Bronchial epithelial cell (primary cell): Measurements from ENCODE around the gene SEC24D. TPM values are rescaled to one million over a fixed set of nuclear protein-coding genes. Genes with fewer than 3 reads are reported as not detected.

Experiments used
- DNase-seq: peaks from one replicate; pipeline ENCODE4 v3.0.0-alpha.2; 2010; ENCODE audit warnings: low read depth
- FAIRE-seq: peaks from 2 replicates; lab custom pipeline; 2011; peaks lifted over from hg19 to GRCh38; lab: Jason Lieb, UNC
- H3K27me3 ChIP-seq: 2 replicates; pipeline ENCODE4 v1.5.1; 2011; ENCODE audit warnings: low read length; ENCODE audit not compliant: control insufficient read depth, insufficient read depth
- H3K36me3 ChIP-seq: 2 replicates; pipeline ENCODE4 v1.5.1; 2011; ENCODE audit warnings: low read length; ENCODE audit not compliant: control insufficient read depth, insufficient read depth
- H3K4me3 ChIP-seq: 2 replicates; pipeline ENCODE4 v1.5.1; 2011; ENCODE audit warnings: mild to moderate bottlenecking, low read depth, low read length, control low read depth
- CTCF ChIP-seq: IDR thresholded peaks from 2 replicates; pipeline ENCODE4 v1.5.1; 2011; ENCODE audit warnings: mild to moderate bottlenecking, moderate library complexity, low read length, control low read depth, inconsistent platforms; ENCODE audit not compliant: insufficient read depth, severe bottlenecking
- total RNA-seq: library from RNA; depleted of rRNA; stranded (reverse); fragments of >200 nt; gene quantifications from 2 replicates; pipeline ENCODE4 v1.2.1, GENCODE V29; 2014

Gene SEC24D
- total RNA-seq, 1 donor from 2014 or later: 18.4 TPM

GRCh38 chr4:118821590-118822293, 14.2 kb downstream of the SEC24D start:
- Histone ChIP-seq H3K4me3 (no peak overlapping the region), H3K36me3 (no peaks in the 10 kb centered on the region), H3K27me3 (no peaks in the 10 kb centered on the region)
- no peak for TF ChIP-seq CTCF
- DNase-seq (peak; percentile 18), FAIRE-seq (no peak)

GRCh38 chr4:118817178-118817930, 18.6 kb downstream of the SEC24D start:
- Histone ChIP-seq H3K27me3 (no peaks in the 10 kb centered on the region), H3K36me3 (peaks cover 17% of the 10 kb centered on the region), H3K4me3 (no peak overlapping the region)
- FAIRE-seq (no peak), DNase-seq (no peak)
- no peak for TF ChIP-seq CTCF

- no peak for TF ChIP-seq CTCF
- Histone ChIP-seq H3K36me3 (peaks cover 22% of the 10 kb centered on the region), H3K4me3 (no peak overlapping the region), H3K27me3 (no peaks in the 10 kb centered on the region)
- FAIRE-seq (no peak), DNase-seq (peak; percentile 11)
Observed at GRCh38 chr4:118816538-118817177, 19.3 kb downstream of the SEC24D start.

- Histone ChIP-seq H3K4me3 (no peak overlapping the region), H3K36me3 (peaks cover 22% of the 10 kb centered on the region), H3K27me3 (no peaks in the 10 kb centered on the region)
- FAIRE-seq (no peak), DNase-seq (no peak)
- no peak for TF ChIP-seq CTCF
Observed at GRCh38 chr4:118814891-118815290, 21.0 kb downstream of the SEC24D start.

DNA sequence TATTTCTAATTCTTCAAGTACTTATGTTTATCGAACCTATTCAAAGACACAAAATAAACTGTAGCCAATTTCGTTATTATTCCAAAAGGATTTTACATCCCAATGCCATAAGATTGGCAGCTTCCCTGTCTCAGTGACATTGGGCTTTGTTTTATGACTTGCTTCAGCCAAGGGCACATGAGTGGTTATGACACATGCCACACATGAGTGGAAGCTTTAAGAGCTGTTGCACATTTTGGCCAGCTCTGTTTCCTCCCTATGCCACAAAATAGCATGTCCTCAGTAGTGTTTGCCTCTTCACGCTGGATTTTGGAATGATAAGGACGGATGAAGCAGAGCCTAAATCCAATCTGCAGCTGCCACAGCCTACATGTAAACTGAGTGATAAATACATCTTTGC, 21.9 kb downstream of the SEC24D start:
- no peak overlapping the region for H3K4me3 ChIP-seq
- TF ChIP-seq CTCF: no peak
- H3K36me3 ChIP-seq: peaks cover 25% of the 10 kb centered on the region
- FAIRE-seq (no peak), DNase-seq (no peak)
- H3K27me3 ChIP-seq: no peaks in the 10 kb centered on the region
